ENCODE data around the gene CDK16.

GRCh38 chrX:47218920-47219815 lies 687 bp downstream of the CDK16 start:
- TF ChIP-seq CTCF (IDR thresholded peaks at IDR 0.05) (no peak), EP300 (IDR thresholded peaks at IDR 0.05) (no peak), POLR2A (IDR thresholded peaks at IDR 0.05) (no peak)

All from suprapubic skin (tissue), 3 donors.